GM18909 (cell line): Measurements from ENCODE around the gene PSG3.
"Not testable (repeated sequence)": the region's sequence is repeated elsewhere in the genome, so short reads cannot be mapped to it uniquely, and the experiment has no call there.

Experiments used
- ATAC-seq: cut with Tn5 transposase; IDR thresholded peaks from one replicate; pipeline ENCODE4 v1.9.1; 2021; ENCODE audit warnings: mild to moderate bottlenecking; ENCODE audit not compliant: unreplicated experiment, poor library complexity

Gene PSG3

DNA sequence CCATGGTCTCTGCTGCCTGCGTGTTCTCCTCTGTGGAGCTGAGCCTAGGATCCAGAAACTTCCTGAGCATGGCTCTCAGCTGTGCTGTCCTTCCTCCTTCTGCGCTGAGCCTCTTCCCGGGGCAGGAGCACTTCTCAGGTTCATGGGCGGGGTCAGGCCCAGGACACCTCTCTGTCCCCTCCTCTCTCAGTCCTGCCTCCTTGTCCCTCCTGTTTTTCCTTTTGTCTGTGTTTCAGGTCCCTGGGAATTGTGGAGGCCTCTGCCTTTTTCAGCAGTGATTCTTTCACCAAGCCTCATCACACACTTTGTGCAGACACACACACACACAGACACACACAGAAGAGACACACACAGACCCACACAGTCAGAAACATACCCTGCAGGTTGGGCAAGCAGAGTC lies at the start of gene PSG3:
TSS of gene PSG3 (minus strand) at position 101 of the 400 bp plus-strand sequence. CDS start at position 4, 97 bp downstream.
- not testable (repeated sequence) for ATAC-seq

DNA sequence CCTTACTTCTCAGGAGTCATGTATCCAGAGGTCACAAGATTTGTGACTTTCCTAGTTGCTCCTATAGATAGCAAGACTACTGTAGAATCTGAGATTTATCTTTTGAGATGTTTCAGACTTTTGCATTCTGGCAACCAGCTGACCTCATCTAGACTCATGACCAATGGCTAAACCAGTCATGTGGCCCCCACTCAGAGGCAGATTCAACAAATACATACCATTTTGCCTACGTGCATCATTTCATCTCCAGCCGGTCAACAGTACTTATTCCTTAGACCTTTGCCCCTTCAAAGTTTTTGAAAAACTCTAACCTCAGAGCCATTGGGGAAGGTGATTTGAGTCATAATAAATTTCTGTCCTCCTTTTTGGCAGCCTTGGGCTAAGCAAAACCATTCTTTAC lies 48.5 kb upstream of the PSG3 start:
- ATAC-seq = not testable (repeated sequence)

DNA sequence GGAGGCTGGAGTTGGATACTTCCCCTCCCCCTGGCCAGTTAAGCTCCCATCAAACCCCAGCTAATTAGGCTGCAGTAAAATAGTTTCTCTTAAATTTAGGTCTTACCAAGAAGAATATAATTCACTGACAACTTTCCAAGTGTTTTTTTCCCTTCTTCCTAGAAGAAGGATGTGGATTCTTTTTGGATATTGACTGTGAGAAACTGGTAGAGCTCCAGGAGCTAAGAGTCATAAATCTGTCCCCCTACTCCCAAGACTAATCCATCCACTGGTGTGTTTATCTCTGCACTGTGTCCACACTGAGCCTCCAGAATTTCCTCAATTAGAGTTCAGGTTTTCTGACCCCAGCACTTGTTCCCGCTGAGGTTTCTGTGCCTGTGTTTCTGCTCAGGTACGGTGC lies 47.5 kb upstream of the PSG3 start:
- ATAC-seq = not testable (repeated sequence)

DNA sequence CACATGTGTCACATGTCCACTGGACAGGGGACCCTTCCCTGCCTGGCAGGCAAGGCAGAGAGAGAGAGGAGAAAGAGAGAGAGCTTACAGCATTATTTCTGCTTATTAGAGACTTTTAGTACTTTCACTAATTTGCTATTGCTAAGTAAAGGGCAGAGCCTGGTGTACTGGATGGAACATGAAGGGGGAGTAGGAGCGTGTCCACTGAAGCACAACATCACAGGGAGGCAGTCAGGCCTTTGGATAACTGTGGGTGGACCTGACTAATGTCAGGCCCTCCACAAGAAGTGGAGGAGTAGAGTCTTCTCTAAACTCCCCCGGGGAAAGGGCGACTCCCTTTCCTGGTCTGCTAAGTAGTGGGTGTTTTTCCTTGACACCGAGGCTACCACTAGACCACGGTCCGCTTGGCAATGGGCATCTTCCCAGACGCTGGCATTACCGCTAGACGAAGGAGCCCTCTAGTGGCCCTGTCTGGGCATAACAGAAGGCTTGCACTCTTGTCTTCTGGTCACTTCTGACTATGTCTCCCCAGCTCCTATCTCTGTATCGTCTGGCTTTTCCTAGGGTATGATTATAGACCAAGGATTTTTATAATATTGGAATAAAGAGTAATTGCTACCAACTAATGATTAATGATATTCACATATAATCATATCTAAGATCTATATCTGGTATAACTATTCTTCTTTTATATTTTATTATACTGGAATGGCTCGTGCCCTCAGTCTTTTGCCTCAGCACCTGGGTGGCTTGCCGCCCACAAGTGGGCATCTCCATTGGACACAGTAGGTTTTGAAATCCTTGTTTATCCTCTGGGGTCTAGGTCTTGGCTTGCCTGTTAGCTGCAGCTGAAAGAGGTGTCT lies 36.7 kb upstream of the PSG3 start:
- ATAC-seq = not testable (repeated sequence)

DNA sequence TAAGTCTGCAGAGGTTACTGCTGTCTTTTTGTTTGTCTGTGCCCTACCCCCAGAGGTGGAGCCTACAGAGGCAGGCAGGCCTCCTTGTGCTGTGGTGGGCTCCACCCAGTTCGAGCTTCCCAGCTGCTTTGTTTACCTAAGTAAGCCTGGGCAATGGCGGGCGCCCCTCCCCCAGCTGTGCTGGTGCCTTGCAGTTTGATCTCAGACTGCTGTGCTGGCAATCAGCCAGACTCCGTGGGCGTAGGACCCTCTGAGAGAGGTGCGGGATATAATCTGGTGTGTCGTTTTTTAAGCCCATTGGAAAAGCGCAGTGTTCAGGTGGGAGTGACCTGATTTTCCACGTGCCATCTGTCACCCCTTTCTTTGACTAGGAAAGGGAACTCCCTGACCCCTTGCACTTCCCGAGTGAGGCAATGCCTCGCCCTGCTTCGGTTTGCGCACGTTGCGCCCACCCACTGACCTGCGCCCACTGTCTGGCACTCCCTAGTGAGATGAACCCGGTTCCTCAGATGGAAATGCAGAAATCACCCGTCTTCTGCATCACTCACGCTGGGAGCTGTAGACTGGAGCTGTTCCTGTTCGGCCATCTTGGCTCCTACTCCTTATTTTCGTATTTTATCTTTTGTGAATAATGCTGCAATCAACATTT lies 34.4 kb upstream of the PSG3 start:
- not testable (repeated sequence) for ATAC-seq

DNA sequence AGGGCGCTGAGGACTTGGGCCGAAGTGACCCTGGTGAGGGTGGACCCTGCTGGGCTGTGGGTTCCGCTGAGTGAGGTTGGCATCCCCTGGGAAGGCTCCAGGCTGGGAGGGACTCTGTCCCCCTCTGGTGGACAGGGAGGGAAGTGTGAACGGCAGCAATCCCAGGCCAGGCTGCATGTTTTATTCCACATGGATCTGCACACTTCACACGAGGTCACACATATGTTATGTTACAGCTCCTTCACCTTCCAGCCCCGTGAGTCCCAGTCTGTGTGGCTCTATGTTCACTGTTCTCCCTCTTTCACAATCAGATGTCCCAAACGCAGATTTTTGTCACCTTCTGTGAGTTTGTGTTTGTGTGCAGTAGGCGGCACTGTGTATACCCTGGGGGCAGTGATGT lies 27.0 kb upstream of the PSG3 start:
- ATAC-seq = not testable (repeated sequence)

DNA sequence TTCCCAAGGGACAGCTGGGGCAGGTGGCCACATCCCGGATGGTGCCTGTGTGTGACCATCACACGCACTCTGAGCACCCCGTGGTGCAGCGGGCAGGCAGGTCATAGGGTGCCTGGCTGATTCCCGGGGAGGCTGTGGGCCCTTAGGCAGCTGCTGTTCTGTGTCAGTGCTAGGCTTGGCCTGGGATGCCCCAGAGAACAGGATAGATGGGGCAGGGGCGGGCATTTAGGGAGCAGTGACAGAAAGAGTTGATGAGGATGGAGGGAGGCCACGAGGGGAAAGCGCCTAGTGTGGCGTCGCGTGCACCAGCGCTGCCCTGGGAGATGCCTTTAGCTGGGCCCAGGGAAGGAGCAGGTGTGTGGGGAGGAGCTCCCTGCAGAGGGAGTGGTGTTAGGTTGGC lies 26.6 kb upstream of the PSG3 start:
- ATAC-seq = not testable (repeated sequence)

DNA sequence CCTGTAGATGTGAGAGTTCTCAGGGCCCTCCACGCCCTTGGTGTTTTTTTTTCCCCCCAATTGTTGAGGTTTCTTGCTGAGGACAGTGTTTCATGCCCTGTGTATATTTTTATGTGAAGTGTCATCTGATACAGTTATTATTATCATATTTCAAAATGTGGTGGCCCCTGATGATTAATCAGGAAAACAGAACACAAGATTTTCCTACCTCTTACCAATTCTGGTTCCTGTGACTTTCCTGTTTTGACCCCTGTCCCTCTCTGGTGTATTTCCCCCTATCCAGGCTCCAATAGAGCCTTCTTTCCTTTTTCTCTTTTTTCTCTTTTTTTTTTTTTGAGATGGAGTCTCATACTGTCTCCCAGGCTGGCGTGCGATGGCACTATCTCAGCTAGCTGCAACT lies 24.6 kb upstream of the PSG3 start:
- ATAC-seq = no peak

DNA sequence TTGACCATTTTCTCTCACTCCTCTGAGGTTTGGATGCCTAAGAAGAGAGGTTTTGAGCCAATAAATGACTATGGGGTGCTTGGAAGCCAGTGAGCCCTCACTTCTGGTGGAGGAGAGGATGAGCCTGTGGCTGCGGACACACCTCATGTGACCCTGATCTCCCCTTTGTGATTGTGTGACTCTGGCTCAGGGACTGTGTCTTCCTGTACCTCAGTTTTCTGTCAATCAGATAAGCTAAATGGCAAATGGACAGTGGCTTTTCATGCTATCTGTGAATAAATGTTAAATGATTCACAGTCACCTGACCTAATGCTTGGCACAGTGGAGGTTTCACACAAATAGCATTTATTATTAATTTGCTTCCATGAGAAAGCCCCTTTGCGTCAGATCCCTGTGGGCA lies 22.5 kb upstream of the PSG3 start:
- ATAC-seq = no peak

DNA sequence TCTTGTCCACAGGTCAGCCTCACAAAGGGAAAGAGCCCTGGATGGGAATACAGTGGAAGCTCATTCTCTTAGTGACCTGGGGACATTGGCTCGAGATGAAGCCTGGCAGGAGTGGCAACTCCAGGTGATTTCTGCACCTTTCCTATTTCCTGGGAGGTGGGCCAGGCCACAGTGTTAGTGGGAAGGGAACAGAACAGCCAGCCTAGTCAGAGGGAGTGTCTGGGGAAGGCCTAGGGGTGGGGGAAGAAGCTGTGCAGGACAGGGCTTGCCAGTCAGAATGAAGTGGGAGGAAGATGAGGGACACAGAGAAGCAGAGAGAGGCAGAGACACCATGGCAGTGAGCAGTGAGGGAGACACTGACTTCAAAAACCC lies 21.6 kb upstream of the PSG3 start:
- ATAC-seq = not testable (repeated sequence)

DNA sequence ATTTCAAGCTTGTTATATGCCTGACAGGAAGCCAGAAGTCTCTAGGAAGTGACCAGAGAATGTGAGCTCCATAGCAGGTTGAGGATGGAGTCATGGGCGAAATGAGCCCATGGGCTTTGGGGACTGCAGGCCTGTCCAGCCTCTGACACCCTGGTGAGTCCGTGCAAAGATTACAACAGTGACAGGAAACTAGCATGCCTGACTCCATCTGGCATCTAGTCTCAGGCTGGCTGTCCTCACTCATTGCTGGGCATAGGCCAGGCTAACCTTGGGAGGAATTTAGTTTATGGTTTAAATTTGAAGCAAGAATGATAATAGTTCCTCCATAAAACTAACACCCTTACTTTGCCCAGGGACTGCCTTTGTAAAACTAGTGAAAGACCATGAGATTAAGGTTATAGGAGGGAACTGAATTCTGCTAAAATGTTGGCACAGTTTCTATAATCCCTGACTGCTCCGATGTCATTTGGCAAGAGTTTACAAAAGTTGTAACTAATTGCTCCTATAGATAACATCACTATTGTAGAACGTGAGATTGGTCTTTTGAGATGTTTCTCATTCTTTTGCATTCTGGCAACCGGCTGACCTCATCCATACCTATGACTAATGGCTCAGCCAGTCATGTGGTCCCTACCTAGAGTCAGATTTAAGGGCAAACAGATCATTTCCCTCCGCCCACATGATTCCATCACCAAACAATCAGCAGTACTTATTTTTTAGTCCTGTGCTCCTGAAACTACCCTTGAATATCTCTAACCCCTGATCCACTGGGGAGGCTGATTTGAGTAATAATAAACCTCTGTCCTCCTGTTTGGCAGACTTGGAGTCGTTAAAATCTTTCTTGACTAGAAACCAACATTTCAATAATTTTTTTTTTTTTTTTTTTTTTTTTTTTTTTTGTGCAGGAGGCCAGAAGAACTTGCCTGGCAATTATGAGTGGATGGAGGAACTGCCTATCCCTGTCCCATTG lies 21.0 kb upstream of the PSG3 start:
- ATAC-seq = not testable (repeated sequence)

DNA sequence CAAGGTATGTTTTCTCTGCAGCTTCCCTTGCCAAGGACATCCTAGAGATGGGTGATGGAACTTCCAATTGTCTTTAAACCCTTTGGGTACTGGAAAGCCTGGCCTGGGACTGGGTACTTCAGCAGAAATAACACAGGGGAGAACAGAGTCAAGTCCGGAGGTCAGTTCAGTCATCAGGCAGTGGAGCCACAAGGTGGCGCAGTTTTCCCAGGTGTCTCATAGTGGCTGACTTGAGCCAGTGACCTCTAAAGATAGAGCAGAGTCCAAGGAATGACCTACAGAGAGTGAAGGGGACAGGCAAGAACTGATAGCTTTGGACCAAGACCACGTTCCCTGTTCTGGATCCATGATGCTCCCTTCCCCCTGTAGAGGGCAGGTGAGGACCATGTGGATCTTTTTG lies 18.4 kb upstream of the PSG3 start:
- not testable (repeated sequence) for ATAC-seq

DNA sequence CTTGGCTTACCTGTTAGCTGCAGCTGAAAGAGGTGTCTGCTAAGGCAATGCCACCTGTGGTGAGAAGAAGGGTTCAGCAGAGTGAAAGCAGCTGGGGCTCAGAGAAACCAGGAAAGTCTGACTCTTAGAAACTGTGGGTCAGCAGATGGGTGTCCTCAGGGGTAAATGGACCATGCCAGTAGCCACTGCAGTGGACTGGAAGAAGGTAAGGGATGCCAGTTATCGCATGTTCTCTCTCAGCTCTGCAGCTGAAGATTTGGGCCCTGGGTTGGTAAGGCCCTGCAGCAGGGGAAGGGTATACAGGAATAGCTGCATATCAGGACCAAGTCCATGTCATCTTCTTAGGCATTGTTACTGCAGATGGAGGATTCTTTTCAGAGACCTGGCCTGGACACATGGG lies 12.0 kb upstream of the PSG3 start:
- not testable (repeated sequence) for ATAC-seq

DNA sequence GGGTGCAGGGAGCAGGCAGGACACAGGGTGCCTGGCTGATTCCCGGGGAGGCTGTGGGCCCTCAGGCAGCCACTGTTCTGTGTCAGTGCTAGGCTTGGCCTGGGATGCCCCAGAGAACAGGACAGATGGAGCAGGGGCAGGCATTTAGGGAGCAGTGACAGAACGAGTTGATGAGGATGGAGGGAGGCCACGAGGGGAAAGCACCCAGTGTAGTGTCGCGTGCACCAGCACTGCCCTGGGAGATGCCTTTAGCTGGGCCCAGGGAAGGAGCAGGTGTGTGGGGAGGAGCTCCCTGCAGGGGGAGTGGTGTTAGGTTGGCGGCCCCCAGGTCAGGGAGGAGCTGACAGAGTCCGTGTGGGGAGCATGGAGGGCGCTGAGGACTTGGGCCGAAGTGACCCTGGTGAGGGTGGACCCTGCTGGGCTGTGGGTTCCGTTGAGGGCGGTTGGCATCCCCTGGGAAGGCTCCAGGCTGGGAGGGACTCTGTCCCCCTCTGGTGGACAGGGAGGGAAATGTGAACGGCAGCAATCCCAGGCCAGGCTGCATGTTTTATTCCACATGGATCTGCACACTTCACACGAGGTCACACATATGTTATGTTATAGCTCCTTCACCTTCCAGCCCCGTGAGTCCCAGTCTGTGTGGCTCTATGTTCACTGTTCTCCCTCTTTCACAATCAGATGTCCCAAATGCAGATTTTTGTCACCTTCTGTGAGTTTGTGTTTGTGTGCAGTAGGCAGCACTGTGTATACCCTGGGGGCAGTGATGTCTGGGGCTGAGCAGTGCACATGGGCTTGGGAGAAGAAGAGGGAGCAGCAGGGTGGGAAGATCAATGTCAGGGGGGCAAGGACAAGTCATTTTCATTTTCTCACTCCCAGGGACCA lies 1.7 kb upstream of the PSG3 start:
- not testable (repeated sequence) for ATAC-seq

DNA sequence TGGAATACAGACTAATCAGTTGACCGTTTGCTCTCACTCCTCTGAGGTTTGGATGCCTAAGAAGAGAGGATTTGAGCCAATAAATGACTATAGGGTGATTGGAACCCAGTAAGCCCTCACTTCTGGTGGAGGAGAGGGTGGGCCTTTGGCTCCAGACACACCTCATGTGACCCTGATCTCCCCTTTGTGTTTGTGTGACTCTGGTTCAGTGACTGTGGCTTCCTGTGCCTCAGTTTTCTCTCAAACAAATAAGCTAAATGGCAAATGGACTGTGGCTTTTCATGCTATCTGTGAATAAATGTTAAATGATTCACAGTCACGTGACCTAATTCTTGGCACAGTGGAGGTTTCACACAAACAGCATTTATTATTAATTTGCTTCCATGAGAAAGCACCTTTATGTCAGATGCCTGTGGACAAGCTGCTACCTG lies 2.7 kb downstream of the PSG3 start:
- ATAC-seq = not testable (repeated sequence)

DNA sequence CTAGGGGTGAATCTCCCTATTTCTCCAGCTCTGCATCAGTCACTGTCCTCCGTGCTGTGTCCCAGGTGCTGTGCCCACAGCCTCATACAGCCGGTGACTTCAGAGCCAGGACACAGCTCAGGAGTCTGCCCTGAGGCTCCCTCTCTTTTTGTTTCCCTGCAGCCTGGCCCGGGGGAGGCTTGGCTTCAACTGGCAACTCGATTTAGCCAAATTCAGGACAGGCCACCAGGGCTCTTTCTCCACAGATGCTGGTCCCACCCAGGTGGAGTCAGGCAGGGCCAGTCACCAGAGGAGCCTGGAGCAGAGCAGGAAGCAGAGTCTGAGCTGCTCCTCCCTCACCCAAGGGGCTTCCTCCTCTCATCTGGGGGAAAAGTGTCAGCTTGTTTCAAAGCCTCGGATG lies 11.9 kb downstream of the PSG3 start:
- ATAC-seq = not testable (repeated sequence)

DNA sequence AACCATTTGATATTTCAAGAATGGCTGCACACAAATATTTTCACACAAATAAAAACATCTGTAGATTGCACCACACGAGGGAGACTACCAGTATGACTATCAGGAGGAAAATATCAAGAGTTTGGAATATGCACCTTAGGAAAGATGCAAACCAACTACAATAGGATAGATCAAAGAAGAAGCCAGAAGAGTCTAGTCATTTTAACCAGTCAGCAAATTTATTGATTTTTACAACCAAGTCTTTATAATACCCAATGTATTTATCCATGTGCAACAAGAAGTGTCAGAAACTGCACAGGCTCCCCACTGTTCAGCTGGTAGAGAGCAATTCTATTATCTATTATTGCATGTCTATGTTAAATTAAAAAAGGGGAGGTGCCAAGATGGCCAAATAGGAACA lies 26.3 kb downstream of the PSG3 start:
- ATAC-seq = not testable (repeated sequence)

DNA sequence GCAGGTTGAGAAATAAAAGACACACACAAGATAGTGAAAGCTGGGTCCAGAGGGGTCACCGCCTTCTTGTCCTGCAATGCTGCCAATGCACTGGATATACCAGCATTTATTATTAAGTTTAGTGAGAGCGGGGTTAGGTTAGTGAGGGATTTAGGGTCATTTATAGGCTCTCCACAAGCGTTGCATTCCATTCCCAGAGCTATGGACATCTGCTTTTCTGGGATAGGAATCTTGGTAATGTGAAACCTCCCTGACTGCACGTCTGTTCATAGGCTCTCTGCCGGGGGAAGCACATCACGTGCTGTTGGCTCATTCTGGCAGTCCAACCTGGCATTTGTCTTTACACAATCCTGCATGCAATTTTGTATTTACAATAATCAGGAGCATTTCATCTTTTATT lies 27.5 kb downstream of the PSG3 start:
- ATAC-seq = not testable (repeated sequence)

DNA sequence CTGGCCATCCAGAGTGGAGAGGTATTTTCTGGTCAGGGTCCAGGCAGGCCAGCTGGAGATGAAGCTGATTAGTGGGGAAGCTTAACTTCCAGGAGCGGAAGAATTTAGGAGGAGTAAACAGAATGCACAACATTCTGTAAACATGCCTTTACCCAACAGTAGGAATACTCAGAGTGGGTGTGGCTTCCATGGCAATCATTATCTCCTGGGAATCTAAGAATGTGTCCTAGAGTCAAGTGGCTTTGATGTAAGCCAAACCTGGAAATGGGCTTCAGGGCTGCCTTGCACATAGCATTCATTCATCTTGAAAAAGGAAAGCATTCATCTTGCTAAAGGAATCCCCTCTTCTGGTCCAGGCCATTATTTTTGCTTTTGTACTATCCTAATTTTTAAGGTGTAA lies 29.3 kb downstream of the PSG3 start:
- not testable (repeated sequence) for ATAC-seq
